Measurements from ENCODE around the gene MYL4.
"Not testable (repeated sequence)": the region's sequence is repeated elsewhere in the genome, so short reads cannot be mapped to it uniquely, and the experiment has no call there.

The MYL4 gene

DNA sequence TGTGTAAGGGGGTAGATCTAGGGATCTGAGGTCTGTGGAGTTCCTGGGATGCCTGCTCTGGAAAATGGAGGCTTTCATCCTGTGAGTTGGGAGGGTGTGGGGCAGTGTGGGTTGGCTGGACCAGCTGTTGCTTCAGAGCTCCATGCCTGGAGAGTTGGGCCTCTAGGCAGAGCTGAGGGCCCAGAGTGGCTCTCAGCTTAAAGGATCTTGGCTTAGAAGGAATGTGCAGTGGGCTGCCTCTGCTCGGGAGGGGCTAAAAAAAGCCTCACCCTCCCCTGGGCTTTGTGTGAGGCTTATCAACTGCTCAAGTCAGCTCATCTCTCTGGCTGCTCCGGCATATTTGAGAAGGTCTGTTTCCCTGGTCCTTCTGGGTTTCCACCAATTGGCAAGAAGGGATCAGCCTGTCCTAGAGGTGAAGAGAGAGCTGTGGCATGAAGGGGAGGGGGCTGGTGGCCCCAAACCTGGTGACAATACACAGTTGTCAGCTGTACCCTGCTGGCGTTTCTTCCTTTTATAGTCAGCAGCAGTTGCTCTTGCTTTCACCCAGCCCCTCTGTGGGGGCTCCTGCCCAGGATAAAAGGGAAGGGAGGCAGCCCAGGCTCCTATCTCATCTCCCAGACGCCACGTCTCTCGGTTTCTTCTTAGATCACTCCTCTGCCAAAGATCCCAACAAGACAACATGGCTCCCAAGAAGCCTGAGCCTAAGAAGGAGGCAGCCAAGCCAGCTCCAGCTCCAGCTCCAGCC lies at the start of gene MYL4:
MYL4 (plus strand) TSS at position 605 of the 745 bp plus-strand sequence; CDS start at position 680, 75 bp downstream.
- DNase-seq (ENCODE audit: low read depth in 2 of 2, low spot score in 1 of 2), result no peak

DNA sequence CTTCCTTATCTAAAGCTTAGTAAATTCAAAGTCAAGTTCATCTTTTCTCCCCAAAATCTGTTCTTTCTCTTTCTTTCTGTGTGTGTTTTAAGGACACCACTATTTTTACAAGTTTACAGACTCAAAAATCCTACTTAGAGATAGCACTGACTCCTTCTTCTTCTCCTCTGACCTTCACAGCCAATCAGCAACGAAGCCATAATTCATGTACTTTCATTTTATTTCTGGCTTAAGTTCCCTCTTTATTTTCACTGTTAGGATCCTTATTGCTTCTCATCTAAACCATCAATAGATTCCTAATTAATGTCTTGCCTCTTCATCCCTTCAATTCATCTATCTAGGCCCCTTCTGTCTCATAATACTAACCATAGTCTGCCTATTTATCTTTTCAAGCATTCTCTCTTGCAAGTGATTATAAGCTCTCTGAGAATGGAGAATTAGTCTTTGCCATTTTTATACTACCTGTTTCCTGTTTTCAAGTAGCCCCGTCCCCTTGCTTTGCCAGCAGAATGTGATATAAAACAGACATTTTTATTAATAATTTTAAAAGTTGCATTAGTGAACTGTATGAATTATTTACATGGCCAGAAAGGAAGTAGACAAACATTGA lies 47.0 kb upstream of the MYL4 start:
- DNase-seq (ENCODE audit: low read depth in 2 of 2, low spot score in 1 of 2), result no peak

DNA sequence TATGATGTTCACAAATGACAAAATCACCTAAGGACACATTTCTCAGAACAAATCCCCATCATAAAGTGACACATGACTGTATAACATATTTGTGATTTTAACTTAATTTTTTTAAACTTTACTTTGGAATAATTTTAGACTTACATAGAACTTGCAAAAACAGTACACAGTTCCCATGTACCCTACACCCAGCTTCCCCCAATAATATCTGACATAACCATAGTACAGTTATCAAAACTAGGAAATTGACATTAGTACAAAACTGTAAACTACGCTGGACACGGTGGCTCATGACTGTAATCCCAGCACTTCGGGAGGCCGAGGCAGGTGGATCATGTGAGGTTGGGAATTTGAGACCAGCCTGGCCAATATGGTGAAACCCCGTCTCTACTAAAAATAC lies 44.9 kb upstream of the MYL4 start:
- no peak for DNase-seq (ENCODE audit: low read depth in 2 of 2, low spot score in 1 of 2)

DNA sequence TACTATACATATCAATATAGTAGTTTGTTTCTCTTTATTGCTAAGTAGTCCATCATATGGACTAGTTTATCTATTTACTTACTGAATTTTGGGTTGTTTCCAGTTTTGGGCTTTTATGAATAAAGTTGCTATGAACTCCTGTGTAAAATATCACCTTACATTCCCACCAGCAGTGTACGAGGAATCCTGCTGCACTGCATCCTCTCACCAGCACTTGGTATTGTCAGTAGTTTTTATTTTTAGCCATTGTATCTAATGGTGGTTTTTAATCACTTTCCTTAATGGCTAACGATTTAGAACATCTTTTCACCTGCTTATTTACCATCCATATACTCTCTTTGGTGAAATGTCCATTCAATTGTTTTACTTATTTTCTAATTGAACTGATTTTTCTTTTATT lies 44.0 kb upstream of the MYL4 start:
- no peak for DNase-seq (ENCODE audit: low read depth in 2 of 2, low spot score in 1 of 2)

DNA sequence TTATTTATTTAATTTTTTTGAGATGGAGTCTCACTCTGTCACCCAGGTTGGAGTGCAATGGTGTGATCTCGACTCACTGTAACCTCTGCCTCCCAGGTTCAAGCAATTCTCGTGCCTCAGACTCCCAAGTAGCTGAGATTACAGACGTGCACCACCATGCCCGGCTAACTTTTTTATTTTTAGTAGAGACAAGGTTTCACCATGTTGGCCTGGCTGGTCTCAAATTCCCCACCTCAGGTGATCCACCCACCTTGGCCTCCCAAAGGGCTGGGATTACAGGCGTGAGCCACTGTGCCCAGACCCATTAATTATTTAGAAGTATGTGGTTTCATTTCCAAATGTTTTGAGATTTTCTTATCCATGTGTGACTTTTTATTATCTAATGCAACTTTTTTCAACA lies 42.3 kb upstream of the MYL4 start:
- DNase-seq (ENCODE audit: low read depth in 2 of 2, low spot score in 1 of 2), result not testable (repeated sequence)

DNA sequence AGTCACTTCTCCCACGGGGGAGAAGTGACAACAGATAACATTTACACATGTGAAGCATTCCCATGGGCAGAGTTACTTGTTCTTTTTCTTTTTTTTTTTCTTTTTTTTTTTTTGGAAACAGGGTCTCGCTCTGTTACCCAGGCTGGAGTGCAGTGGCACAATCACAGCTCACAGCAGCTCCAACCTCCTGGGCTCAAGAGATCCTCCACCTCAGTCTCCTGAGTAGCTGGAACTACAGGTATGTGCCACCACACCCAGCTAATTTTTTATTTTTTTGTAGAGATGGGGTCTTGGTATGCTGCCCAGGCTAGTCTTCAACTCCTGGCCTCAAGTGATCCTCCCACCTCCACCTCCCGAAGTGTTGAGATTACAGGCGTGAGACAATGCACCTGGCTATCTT lies 40.3 kb upstream of the MYL4 start:
- DNase-seq (ENCODE audit: low read depth in 2 of 2, low spot score in 1 of 2), result not testable (repeated sequence)

DNA sequence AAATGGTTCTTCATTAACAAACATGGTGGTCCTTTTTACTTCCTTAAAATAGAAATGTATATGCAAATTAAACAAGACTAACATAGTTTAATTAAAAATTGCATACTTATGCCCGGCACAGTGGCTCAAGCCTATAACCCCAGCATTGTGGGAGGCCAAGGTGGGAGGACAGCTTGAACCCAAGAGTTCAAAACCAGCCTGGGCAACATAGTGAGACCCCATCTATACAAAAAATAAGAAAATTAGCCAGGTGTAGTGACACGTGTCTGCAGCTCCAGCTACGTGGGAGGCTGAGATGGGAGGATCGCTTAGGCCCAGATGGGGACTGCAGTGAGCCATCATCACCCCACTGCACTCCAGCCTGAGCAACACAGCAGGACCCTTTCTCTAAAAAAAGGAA lies 38.4 kb upstream of the MYL4 start:
- DNase-seq (ENCODE audit: low read depth in 2 of 2, low spot score in 1 of 2), result no peak

DNA sequence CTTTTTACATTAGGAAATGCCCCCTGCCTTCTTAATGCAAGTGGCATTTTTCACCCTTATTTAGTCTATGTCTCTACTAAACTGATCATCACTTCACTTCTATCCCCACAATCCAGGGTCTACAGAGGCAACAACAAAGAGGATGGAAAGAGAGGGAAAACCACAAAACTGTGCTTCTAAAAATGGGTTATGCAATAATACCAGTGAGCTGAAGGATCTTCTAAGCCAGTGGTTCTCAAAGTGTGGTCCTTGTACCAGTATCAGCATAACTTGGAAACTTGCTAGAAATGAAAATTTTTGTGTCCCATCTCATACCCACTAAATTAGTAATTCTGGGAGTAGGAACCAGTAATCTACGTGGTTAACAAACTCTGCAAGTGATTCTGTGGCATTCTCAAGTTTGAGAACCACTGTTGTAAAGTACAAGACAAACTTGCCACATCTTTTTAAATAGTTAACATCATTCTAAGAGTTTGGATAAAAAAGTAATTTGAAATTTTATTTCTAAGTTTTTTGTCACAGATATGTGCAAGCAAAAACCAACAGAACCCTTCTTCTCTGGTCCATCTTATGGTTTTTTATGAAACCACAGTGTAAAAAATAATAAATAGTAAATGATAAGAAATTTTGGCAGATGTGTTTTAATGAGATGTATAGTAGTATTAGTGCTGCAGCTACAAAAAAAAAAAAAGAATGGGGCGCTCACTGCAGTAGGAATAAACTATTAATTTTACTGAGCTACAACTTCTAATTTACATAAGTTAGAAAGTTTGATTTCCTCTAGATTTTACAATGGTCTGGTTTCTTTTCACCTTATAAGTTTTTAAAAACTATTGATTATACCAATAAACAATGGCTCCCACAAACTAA lies 36.2 kb upstream of the MYL4 start:
- no peak for DNase-seq (ENCODE audit: low read depth in 2 of 2, low spot score in 1 of 2)

DNA sequence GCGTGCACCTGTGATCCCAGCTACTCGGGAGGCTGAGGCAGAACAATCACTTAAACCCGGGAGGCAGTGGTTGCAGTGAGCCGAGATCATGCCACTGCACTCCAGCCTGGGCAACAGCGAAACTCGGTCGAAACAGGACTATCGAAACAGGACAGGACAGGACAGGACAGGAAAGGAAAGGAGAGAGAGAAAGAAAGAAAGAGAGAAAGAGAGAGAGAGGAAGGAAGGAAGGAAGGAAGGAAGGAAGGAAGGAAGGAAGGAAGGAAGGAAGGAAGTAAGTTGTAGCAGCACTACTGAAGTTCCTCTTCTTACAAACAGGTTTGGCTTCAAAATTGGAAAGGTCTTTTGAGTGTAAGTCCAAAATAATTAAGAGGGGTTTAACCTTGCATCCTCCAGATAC lies 34.3 kb upstream of the MYL4 start:
- not testable (repeated sequence) for DNase-seq (ENCODE audit: low read depth in 2 of 2, low spot score in 1 of 2)

DNA sequence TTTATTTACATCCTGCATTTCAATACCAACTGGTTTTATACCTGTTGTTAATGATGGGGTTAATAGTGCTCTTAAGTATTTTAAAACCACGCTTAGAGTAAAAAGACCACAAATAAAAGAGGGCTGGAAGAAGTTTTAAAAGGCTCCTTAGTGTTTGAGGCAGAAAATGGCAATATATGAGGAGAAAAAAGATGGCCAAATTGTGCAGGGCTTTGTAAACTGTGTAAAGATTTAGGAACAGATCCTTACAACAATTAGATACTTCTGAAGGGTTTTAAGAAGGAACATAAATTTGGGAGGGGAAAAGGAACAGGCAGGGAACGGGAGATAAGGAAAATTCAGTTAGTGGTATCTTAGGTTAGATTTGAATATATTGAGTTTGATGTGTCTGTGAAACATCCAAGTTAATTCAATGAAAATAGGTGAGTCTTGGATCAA lies 32.7 kb upstream of the MYL4 start:
- no peak for DNase-seq (ENCODE audit: low read depth in 2 of 2, low spot score in 1 of 2)

DNA sequence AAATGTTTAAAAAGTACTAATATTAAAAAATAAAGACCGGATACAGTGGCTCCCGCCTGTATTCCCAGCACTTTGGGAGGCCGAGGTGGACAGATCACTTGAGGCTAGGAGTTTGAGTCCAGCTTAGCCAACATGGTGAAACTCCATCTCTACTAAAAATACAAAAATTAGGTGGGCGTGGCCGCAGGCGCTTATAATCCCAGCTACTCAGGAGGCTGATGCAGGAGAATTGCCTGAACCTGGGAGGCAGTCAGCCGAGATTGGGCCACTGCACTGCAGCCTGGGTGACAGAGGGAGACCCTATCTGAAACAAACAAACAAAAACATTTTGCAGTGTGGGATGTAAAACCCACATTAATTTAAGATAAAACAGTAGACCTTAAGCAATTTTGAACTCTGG lies 31.9 kb upstream of the MYL4 start:
- no peak for DNase-seq (ENCODE audit: low read depth in 2 of 2, low spot score in 1 of 2)

DNA sequence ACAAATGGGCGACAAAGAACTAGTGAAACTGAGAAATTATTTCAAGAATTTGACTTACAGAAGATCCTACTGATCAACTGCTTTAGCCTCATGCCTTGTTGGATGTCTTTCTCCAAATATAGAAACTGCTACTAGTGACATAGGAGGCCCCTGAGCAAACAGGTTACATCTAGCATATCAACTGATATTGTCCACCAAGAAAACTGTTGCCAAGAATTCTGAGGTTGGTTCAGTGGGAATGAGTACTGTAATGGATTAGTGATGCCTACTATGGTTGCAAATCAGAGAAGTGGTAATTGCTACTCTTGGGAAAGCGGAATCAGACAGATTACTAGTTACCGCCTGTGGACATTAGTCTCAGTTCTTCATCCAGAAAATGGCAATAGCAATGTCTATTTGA lies 30.0 kb upstream of the MYL4 start:
- no peak for DNase-seq (ENCODE audit: low read depth in 2 of 2, low spot score in 1 of 2)

DNA sequence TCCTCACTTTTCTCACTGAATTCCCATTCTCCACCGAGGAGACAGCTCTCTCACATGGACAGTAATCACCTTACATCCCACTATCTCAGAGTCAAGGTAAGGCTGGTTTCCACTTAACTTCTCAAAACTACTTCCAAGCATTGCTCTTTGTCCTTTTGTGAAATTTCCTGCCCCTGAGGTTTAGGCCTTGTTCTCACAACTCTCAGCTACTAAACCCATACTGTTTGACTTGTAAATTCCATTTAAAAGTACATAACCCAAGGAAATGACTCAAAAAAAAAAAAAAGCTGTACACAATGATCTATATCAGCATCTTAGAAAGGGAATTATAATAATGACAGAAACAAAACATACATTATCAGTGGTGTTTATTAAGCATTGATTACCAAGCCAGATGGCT lies 28.8 kb upstream of the MYL4 start:
- DNase-seq (ENCODE audit: low read depth in 2 of 2, low spot score in 1 of 2), result no peak

DNA sequence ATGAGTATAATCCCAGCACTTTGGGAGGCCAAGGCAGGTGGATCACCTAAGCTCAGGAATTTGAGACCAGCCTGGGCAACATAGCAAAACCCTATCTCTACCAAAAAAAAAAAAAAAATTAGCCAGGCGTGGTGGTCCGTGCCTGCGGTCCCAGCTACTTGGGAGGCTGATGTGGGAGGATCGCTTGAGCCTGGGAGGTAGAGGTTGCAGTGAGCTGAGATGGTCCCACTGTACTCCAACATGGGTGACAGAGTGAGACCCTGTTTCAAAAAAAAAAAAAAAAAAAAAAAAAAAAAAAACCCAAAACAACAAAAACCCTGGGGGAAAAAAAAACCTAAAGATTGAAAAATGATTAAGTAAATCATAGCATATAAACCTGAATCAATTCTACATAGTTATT lies 28.2 kb upstream of the MYL4 start:
- DNase-seq (ENCODE audit: low read depth in 2 of 2, low spot score in 1 of 2), result not testable (repeated sequence)

DNA sequence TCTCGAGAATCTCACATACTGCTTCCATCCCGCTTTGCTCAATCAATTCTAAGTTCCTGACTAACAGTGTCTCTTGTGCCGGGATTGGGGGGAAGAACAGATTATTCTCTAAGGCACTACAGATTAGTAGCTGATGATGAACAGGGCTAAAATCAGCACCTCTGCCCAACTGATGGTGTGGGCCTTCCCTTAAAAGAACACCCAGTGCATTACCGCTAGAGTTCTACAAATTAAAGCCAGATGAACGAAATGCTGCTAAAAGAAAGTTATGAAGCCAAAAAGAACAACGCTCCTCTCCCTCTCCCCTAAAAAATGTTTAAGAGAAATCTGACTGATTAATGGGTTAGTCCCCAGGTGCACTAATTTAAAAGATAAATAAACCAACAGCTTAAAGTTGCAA lies 24.5 kb upstream of the MYL4 start:
- DNase-seq (ENCODE audit: low read depth in 2 of 2, low spot score in 1 of 2), result no peak

DNA sequence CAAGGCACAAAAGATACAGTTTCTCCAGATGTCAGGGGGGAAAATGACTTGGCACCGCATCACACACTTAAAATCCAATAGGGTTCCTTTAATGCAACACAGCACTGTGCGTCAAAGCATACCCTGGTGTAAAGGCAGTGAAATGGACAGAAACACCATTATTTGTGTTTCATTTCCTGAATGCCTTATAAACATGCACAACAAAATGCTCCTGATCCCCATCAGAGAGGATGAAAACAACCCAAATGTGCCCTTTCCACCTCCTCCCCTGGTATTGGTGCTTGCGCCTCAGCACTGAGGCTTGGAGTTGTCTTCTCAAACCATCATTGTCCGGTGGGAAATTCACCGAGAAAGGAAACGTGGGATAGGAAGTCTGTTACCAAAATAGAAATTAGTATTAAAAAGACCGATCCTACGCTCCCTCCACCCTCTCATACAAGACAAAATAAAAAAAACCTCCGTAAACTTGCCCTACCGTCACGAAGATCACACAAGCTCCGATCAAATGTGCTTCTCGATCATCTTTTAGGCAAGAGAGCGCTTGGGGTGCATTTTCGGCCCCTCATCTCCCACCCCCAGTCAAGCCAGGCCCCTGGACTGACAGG lies 20.8 kb upstream of the MYL4 start:
- no peak for DNase-seq (ENCODE audit: low read depth in 2 of 2, low spot score in 1 of 2)

DNA sequence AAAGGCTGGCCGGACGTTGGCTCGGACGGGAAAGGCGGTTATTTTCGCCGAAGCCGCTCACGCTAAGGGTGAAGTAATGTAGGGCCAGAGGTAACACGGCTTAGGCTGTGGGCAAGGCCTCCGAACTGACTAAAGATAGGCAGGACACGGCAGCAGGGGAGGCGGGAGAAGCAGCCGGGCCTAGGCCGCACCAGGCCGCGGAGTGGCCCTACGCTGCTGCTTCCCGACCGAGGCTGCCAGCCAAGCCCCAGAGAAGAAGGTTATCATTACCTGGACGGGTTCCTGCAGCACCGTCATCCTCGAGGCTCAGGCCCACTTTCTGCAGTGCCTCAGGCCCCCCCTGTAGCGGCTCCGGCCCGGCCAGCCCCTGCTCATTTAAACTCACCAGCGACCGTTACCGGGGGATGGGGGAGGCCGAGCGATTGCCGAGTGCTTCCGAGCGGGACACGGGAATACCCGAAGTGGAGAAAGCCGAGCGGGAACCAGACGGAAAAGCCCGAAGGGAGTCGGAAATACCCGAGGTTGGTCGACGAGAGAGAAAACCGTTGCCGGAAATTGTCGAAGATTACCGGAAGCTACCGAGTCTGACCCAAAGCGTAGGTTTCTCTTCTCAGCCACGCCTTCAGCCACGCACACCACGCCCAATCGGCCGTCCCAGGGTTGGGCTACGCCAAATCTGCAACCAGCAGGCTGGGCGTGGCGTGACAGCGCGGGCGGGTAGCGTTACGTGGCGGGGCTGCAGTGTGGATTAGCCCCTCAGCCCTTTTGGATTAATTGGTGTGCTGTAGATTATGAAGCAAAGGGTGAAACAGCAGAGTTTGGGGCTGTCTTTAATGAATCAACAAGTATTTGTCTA lies 20.0 kb upstream of the MYL4 start, which contains the start of gene CDC27:
CDC27 (minus strand) TSS at position 420 of the 856 bp plus-strand sequence; CDS start at position 297, 123 bp downstream.
- peak; percentile 98 to 100 for DNase-seq (ENCODE audit: low read depth in 2 of 2, low spot score in 1 of 2)

DNA sequence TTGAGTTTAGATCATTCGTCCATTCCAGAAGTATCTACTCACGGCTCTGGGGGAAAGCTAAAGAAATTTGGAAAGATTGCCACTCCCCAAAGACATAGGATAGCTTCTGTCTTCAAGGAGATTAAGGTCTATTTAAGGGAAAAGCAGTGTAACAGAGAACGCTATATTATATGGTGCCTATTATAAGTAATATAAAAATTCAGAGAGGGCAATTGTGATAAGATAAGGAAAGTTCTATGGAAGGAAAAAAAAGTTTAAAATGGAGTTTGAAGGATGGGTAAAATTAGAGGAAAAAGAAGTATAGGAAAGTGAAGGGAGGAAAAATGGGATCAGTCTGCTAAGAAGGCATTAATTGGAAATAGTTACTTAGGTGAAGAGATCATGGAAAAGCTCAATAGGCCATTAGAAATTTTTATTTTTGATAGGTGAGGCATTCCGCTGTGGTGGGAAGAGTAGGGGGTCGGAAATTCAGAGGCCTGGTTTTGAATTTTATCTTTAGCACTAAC lies 19.4 kb upstream of the MYL4 start:
- no peak for DNase-seq (ENCODE audit: low read depth in 2 of 2, low spot score in 1 of 2)

DNA sequence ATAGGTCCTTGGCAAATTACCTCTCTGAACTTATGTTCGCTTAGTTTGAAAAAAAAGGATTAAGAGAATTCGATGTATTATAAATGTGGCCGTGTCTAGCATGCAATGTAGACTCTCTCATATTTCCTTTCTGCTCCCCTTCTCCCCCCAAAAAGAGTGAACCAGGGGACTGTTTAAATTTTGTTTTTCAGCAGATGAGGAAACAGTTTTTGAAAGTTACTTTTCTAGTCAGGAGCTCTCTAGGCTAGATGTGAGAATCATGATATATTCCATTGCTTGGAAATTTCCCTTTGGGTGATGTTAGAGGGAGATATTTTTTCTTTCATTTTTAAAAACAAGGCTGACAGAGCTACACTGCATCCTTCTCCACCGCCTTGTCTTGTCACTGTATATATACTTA lies 18.9 kb upstream of the MYL4 start:
- no peak for DNase-seq (ENCODE audit: low read depth in 2 of 2, low spot score in 1 of 2)

DNA sequence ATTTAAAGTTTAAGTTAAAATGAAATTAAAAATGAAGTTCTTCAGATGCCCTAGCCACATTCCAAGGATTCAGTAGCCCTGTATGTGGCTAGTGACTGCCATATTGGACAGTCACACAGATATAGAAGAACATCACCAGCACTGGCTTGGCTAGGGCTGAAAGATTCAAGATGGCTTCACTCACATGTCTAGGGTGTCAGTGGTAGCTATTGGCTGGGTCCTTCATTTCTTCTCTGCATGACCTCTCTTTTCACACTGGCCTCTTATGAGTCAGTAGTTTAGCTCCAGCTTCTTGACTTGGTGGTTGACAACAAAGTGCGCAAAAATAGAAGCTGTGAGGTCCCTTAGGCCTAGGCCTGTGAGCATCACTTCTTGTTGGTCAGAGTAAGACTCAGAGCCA lies 18.4 kb upstream of the MYL4 start:
- DNase-seq (ENCODE audit: low read depth in 2 of 2, low spot score in 1 of 2), result no peak
